Astrocyte (in vitro differentiated cells and primary cell): ENCODE results near the gene QRICH1.

Experiments
- CTCF ChIP-seq: IDR thresholded peaks from 2 replicates; pipeline ENCODE4 v1.5.1; 2011; ENCODE audit warnings: low read depth, mild to moderate bottlenecking, inconsistent platforms, low read length, moderate library complexity; ENCODE audit not compliant: insufficient read depth
- EZH2 ChIP-seq: IDR thresholded peaks from 2 replicates; pipeline ENCODE4 v1.6.1; 2012; ENCODE audit warnings: mild to moderate bottlenecking, low read length, inconsistent platforms; ENCODE audit not compliant: insufficient read depth

GRCh38 chr3:49020330-49021212 lies 73.3 kb downstream of the QRICH1 start:
- no peak for TF ChIP-seq CTCF
- no peak for TF ChIP-seq EZH2
